ENCODE measurements around the gene SMIM14.
A peak's percentile ranks its signal among the peaks of the same experiment; 100 is the strongest.
"Not testable (repeated sequence)": the region's sequence is repeated elsewhere in the genome, so short reads cannot be mapped to it uniquely, and the experiment has no call there.

SMIM14 gene

DNA sequence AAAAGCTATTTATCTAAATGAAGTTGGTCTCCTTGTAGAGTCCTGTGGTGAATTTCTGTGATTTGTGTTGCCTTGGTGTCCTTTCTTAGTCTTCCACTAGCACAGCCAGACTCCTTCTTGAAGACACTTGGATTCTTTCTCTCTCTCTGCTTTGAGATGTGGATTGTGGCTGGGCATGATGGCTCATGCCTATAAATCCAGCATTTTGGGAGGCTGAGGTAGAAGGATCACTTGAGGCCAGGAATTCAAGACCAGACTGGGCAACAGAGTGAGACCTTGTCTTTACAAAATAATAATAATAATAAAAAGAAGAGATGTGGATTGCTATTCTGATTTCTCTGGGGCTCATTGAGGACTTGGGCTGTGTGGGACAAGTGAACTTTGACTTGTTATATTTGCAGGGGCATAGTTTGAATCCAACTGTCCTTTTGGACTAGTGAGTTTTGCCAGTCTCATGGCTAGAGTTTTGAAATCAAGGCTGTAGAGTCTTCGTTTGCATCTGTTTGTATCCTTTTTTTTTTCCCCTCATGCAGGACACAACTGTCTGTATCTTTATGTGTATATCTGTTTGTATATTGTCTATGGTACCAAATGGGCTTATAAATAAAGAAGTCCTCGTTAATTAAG, 11.1 kb upstream of the SMIM14 start:
- DNase-seq (ENCODE audit: low read depth, low spot score): no peak
- H3K4me3 ChIP-seq (ENCODE audit: low read length): no peak overlapping the region

DNA sequence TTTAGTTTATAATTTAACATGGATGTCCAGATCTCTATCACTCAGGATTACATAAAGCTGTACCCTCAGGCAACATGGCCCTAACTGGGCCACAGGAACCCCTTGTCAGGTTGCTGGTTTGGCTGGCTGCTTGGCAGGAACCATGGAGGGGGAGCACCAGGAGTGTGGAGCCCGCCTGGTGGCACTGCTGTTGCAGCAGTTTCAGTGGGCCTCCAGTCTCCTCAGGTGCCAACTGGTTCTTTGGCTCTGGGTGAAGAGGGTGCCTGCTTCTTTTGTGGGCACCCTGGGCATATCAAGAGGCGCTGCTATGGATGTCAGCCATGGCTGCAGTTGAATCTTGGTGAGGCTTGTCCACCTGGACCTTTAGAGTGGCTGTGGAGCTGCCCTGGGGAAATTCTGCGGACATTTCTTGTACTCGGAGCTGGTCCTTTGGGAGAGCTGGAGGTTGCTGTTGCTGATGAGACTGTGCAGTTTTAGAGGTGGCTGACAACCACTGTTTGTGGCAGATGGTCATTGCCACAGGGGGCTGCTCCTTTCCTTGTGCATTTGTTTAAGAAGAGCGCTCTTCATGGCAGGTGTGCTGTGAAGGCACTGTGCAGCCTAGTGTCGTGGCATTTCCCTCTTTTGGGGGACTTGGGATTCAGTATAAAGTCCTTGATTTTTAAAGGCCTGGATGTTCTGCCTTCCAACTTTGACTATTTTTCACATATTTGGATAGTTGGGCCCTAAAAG, 10.3 kb upstream of the SMIM14 start:
- H3K4me3 ChIP-seq (ENCODE audit: low read length): no peak overlapping the region
- DNase-seq (ENCODE audit: low read depth, low spot score): no peak

DNA sequence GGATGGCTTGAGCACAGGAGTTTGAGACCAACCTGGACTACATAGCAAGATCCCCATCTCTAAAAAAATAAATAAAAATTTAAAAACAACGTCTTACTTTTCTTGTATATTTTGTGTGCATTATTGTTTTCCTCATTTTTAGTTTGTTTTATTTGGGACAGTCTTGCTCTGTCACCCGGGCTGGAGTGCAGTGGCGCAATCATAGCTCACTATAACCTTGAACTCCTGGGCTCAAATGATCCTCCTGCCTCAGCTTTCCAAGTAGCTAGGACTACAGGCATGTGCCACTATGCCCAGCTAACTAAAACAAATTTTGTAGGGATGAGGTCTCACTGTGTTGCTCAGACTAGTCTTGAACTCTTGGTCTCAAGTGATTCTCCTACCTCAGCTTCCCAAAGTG, 9.5 kb upstream of the SMIM14 start:
- DNase-seq (ENCODE audit: low read depth, low spot score): no peak
- H3K4me3 ChIP-seq (ENCODE audit: low read length): no peak overlapping the region

DNA sequence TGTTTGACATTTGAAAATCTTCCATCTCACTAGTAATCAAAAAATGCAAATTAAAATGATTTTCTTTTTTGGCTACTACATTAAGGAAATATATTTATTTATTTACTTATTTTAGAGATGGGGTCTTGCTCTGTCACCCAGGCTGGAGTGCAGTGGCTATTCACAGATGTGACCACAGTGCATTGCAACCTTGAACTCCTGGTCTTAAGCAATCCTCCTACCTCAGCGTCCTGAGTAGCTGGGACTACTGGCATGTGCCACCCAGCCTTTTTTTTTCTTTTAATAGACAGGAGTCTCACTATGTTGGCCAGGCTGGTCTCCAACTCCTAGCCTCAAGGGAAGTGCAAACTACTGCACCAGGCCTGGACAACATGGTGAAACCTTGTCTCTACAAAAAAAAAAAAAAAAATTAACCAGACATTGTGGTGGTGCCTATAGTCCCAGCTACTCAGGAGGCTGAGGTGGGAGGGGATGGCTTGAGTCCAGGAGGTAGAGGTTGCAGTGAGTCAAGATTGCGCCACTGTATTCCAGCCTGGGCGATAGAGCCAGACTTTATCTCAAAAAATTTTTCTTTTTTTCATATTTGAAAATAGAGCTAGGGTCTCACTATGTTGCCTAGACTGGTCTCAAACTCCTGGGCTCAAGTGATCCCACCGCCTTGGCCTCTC, 4.4 kb upstream of the SMIM14 start:
- no peak overlapping the region for H3K4me3 ChIP-seq (ENCODE audit: low read length)
- no peak for DNase-seq (ENCODE audit: low read depth, low spot score)

DNA sequence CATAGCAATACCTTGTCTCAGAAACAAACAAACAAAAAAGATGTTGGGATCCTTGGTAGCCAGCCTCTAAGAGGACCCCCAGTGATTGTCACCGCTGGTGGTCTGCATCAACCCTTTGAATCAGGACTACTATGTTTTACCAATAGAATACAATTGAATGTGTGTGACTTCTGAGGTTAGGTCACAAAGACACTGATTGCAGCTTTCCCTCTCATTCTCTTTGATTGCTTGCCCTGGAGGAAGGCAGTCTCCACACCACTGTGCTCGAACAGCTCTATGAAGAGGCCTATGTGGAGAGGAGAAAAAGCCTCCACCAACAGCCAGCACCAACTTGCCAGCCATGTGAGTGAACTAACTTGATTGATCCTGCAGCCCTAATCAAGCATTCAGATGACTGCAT, 2.8 kb upstream of the SMIM14 start:
- DNase-seq (ENCODE audit: low read depth, low spot score): no peak

DNA sequence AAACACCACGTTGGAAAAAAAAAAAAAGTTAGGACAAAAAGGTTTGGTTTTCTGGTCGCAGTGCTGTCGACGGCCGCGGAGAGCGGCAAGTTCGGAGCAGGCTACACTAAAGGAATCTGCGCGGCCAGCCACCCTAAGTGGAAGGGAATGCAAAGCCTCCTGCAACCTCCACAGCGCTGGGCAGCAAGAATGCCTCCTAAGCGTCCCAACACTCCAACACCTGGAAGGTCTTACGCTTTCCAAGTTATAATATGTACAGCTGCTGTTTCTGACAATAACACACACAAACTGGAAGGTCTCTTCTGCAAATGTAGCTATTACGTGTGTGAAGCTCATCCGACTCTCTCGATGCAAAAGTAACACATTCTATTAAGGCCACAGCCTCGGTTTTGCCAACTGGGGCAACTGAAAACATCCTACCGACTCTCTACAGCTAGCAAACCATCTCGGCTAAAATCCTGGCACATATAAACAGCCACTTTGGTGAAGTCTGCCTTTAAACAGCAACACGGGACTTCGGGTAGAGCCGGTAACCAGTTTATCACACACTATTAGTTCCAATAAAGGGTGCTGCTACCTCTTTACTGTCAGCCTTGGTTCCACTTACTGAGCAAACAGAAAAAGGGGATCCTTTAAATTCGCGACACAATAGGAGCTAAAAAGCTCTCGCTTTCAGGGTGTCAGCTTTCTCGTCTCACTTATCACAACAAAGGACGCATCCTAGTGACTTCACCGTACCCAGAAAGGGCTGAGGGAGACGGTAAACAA, 895 bp downstream of the SMIM14 start:
- H3K4me3 ChIP-seq (ENCODE audit: low read length): peak overlapping the region; percentile 64
- DNase-seq (ENCODE audit: low read depth, low spot score): peak; percentile 28

More for the DNA sequence above, 2.8 kb upstream of the SMIM14 start:
- no peak overlapping the region for H3K4me3 ChIP-seq (ENCODE audit: low read length)

DNA sequence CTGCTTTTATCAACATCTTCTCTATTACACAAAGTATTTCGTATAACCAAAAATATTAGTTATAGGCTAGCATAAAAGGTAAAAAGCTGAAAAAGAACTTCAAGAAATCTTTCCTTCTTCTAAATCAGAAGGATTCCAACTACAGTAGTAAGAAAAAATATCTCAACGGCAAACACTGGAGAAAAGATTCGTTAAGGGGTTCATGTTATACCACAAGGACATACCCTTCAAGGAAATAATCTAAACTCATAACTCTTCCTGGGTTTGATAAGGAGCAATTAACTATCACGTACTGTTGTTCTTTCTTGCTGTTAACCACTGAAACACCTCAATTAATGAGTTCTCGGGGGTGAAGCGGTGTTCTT, 1.5 kb downstream of the SMIM14 start:
- H3K4me3 ChIP-seq (ENCODE audit: low read length): peak overlapping the region; percentile 64
- DNase-seq (ENCODE audit: low read depth, low spot score): no peak

DNA sequence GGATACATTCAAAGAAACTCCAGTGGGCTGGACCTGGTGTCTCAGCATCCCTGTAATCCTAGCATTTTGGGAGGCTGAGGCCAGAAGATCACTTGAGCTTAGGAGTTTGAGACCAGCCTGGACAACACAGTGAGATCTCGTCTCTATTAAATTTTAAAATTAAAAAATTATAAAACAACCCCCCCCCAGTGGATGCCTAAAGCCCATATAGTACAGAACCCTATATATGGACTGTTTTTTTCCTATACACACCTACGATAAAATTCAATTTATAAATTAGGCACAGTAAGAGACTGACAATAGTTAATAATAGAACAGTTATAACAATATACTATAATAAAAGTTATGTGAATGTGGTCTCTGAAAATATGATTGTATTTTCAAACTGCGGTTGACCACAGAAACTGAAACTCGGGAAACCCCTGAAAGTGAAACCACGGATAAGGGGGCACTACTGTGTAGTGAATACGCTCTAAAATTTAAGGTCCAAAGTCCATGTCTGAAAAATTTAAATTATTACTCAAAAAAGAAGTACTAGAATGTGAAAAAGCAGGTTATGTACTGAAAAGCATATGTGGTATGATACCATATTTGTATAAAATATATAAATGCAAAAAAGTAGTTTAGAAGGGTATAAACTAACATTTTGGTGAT, 2.0 kb downstream of the SMIM14 start:
- DNase-seq (ENCODE audit: low read depth, low spot score): no peak
- H3K4me3 ChIP-seq (ENCODE audit: low read length): peak overlapping the region; percentile 64

DNA sequence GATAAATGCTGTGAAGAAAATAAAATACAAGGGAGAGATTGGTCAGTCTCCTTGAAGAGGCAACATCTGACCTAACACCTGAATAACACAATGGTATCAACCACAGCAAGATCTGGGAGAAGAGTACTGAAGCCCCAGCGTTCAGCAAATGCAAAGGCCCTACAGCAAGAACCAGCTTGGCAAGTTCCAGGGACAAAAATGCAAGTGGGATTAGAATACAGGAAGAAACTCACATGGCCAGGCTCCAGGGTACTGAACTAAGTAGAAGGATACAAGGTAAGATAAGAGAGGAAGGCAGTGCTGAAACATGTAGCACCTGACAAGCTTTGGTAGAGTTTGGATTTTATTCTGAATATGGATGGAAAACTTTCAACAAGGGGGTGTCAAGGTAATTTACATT, 3.6 kb downstream of the SMIM14 start:
- no peak overlapping the region for H3K4me3 ChIP-seq (ENCODE audit: low read length)
- no peak for DNase-seq (ENCODE audit: low read depth, low spot score)

DNA sequence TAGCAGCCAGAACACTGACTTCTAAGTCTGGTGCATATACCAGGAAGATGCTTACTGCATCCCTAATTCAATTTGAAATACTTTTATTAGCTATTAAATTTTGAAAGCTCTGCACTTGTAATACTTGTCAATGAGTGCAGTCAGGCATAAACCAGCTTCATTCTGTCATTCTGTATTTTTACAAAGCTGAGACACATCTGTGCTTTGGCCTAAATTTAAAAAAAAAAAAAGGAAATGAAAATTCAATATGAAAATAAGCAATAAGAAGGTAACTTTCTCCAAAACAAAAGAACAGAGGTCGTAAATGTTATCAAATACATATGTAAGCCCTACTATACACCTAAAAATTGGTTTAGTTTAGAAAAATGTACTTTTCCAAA, 7.0 kb downstream of the SMIM14 start:
- no peak for DNase-seq (ENCODE audit: low read depth, low spot score)
- H3K4me3 ChIP-seq (ENCODE audit: low read length): no peak overlapping the region

DNA sequence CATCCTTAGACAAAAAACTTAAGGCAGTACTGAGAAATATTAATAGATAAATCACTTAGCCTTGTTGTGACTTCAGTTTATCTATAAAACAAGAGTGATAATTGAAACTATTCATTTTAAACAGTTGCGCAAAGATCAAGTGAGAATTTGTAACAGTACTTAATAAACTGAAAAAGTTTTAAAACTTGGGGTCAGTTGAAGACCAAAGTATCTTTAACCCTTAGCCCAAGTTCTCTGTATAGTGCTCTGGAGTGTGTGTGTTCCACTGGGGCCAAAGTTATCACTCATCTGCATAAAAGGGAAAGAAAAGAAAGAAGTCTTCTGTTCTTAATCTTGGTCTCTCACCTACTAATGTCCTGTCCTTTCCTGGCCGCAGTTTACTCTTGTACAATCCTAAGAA, 11.3 kb downstream of the SMIM14 start:
- DNase-seq (ENCODE audit: low read depth, low spot score): no peak
- H3K4me3 ChIP-seq (ENCODE audit: low read length): no peak overlapping the region

DNA sequence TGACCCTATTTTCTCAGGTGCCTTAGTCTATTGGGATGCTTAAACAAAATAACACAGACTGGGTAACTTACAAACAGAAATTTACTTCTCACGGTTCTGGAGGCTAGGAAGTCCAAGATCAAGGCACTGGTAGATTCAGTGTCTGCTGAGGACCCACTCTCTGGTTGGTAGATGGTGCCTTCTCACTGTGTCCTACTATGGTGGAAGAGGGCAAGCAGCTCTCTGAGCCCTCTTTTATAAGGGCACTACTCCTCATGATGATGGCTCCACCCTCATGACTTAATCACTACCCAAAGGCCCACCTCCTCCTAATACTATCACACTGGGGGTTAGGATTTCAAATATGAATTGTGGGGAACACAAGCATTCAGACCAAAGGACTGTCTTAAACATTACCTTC, 11.8 kb downstream of the SMIM14 start:
- no peak overlapping the region for H3K4me3 ChIP-seq (ENCODE audit: low read length)

DNA sequence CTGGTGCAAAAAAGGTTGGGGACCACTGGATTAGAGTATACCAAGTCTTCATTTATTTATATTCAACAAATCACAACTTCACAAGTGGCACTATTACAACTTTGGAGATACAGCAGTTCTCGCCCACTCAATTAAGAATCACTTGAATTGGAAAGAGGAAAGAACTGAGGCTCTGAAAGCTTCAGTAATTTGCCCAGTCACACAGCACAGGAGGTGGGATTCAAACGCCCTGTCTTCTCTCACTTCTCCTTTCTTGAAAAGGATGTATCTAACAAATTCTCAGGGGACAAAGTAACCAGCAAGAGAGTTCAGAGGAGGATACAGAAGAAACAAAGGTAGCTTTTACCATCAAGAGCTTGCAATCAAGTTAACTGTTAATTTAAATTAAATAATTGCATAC, 12.4 kb downstream of the SMIM14 start:
- no peak for DNase-seq (ENCODE audit: low read depth, low spot score)
- H3K4me3 ChIP-seq (ENCODE audit: low read length): no peak overlapping the region

More for the DNA sequence above, 11.8 kb downstream of the SMIM14 start:
- no peak for DNase-seq (ENCODE audit: low read depth, low spot score)

DNA sequence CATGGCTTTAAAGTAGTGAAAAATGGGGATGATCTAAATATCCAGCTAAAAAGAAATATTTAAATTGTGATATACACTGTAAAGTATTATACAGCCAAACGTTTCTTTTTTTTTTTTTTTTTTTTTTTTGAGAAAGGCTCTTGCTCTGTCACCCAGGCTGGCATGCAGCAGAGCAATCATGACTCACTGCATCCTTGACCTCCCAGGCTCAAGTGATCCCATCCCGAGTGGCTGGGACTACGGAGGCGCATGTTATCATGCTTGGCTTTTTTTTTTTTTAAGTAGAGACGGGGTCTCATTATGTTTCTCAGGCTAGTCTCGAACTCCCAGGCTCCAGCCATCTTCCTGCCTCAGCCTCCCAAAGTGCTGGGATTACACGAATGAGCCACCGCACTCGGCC, 17.1 kb downstream of the SMIM14 start:
- no peak for DNase-seq (ENCODE audit: low read depth, low spot score)
- H3K4me3 ChIP-seq (ENCODE audit: low read length): no peak overlapping the region

DNA sequence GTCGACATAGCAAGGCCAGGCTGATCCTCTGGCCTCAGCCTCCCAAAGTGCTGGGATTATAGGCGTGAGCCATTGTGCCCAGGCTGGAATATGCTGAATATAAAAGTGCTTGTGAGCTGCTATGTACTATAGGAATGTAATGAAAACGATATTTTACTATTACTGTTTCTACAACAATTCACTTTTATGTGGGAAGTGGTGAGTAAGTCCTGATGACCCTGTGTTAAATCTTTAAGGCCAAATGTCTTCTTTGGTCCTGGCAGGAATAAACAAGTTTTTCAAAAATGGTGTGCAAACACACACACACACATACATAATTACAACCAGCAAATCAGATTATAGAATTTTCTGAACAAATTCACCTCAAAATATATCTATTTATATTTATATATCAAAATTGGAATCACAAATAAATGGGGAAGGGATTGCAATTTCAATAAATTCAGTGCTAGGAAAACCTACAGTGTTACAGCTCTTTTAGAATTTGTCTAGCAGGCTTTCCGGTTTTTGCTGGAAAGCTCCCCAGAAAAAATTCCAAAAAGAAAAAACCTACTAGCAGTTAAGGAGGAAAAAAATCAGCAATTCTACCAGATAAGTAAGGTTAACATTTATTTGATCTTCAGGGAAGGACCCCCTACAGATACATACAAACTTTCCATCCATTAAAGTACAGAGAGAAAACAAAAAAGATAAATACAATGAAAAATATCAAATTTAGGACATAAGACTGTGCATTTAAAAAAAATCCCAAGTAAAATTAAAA, 17.9 kb downstream of the SMIM14 start:
- H3K4me3 ChIP-seq (ENCODE audit: low read length): no peak overlapping the region
- no peak for DNase-seq (ENCODE audit: low read depth, low spot score)

DNA sequence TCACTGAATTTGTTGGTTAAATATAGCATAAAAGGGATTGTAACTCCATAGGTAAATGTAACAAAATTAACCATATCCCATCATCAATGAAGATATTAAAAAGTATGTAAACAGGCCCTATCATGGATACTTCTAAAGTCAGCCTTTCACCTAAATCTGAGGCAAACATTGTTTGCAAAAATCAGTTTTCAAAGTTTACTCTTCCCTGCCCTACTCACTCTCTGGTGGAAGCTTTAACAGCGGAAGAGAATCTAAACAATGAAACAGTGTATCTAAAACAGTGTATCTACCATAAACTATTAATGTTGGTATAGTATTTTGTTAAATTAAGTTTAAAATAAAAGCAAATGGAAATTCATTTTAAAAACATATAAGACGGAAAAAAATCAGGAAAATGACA, 21.1 kb downstream of the SMIM14 start:
- DNase-seq (ENCODE audit: low read depth, low spot score): no peak
- no peak overlapping the region for H3K4me3 ChIP-seq (ENCODE audit: low read length)

DNA sequence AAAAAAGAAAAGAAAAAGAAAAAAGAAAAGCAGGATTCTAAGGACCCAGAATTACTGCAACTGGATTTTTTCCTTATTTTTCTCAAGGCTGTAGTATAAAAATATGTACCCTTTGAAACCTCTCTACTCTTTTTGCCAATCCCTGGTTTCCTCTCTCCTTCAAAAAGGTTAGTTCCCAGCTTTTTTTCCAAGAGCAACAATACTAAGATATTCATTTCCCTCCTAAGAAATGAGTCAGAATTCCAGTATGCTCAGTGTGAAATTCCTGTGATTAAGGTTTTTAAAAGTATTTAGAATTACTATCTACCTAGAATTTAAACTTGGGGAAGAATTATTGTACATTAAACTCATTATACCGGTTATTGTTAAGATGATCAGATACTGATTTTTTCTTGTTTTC, 22.0 kb downstream of the SMIM14 start:
- DNase-seq (ENCODE audit: low read depth, low spot score): no peak
- H3K4me3 ChIP-seq (ENCODE audit: low read length): no peak overlapping the region

DNA sequence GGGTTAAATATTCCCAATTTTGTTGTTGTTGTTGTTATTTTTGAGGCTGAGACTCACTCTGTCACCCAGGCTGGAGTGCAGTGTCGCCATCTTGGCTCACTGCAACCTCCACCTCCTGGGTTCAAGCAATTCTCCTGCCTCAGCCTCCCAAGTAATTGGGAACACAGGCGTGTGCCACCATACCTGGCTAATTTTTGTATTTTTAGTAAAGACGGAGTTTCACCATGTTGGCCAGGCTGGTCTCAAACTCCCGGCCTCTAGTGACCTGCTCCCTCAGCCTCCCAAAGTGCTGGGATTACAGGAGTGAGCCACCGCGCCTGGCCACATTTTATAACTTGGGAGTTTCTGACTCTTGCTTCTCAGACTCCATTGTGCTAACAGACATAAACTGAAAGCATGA, 22.6 kb downstream of the SMIM14 start:
- not testable (repeated sequence) for DNase-seq (ENCODE audit: low read depth, low spot score); H3K4me3 ChIP-seq (ENCODE audit: low read length)
